Right atrium auricular region (tissue), 2 donors: ENCODE measurements around the gene SLC16A7. TPM values are rescaled to one million over a fixed set of nuclear protein-coding genes. Genes with fewer than 3 reads are reported as not detected.

Experiments used
- DNase-seq: peaks from one replicate; pipeline ENCODE4 v3.0.0-alpha.2; 2019; ENCODE audit warnings: low spot score
- H3K27ac ChIP-seq, 2 donors: fragments of 200-600 bp; sonication (generic); 1 replicate in 1 of 2; 2 replicates in 1 of 2; pipeline ENCODE4 v1.5.1; 2016 to 2019
- H3K27me3 ChIP-seq, 2 donors: fragments of 200-600 bp; sonication (generic); one replicate each; pipeline versions ENCODE4 v1.5.1 to v1.6.0; 2017 to 2019
- H3K36me3 ChIP-seq: fragments of 200-600 bp; sonication (generic); one replicate; pipeline ENCODE4 v1.5.1; 2016
- H3K4me1 ChIP-seq, 2 donors: fragments of 200-600 bp; sonication (generic); one replicate each; pipeline versions ENCODE4 v1.5.1 to v1.6.0; 2017 to 2019
- H3K4me3 ChIP-seq, 2 donors: fragments of 200-600 bp; sonication (generic); 1 replicate in 1 of 2; 2 replicates in 1 of 2; pipeline ENCODE4 v1.5.1; 2017 to 2019; ENCODE audit warnings: mild to moderate bottlenecking in 1 of 2, moderate library complexity in 1 of 2
- H3K9me3 ChIP-seq, 2 donors: fragments of 200-600 bp; sonication (generic); one replicate each; pipeline ENCODE4 v1.5.1; 2019
- CTCF ChIP-seq, 2 donors: fragments of 200-600 bp; sonication (generic); IDR thresholded peaks; one replicate each; pipeline ENCODE4 v1.5.1; 2019; ENCODE audit warnings: antibody characterized with exemption in 2 of 2
- total RNA-seq, 2 donors: library from RNA; depleted of rRNA; stranded (reverse); fragments of >200 nt; gene quantifications; one replicate each; pipeline ENCODE4 v1.1.0, GENCODE V29; 2016

SLC16A7 gene
- total RNA-seq, 2 donors from 2014 or later, result 61.0 to 139 TPM

- peak overlapping the region; percentile 39 to 72 for H3K27ac ChIP-seq
- H3K9me3 ChIP-seq, result no peaks in the 10 kb centered on the region
- no peaks in the 10 kb centered on the region for H3K36me3 ChIP-seq
- TF ChIP-seq CTCF (IDR thresholded peaks at IDR 0.05), result no peak
- H3K4me3 ChIP-seq, result no peak overlapping the region
- no peak for DNase-seq
- peaks cover 0 to 16% of the 10 kb centered on the region in 2 donors for H3K4me1 ChIP-seq
- H3K27me3 ChIP-seq, result no peaks in the 10 kb centered on the region
Measured at GRCh38 chr12:59651229-59651920, 55.5 kb downstream of the SLC16A7 start.

GRCh38 chr12:59652130-59652529 is 56.3 kb downstream of the SLC16A7 start:
- Histone ChIP-seq H3K4me3 (no peak overlapping the region), H3K27ac (peak overlapping the region; percentile 14 to 72), H3K27me3 (no peaks in the 10 kb centered on the region), H3K4me1 (peaks cover 0 to 17% of the 10 kb centered on the region in 2 donors), H3K9me3 (no peaks in the 10 kb centered on the region), H3K36me3 (no peaks in the 10 kb centered on the region)
- TF ChIP-seq CTCF (IDR thresholded peaks at IDR 0.05), result no peak
- DNase-seq, result no peak

- Histone ChIP-seq H3K4me3 (no peak overlapping the region), H3K36me3 (no peaks in the 10 kb centered on the region), H3K27ac (no peak overlapping the region), H3K27me3 (no peaks in the 10 kb centered on the region), H3K9me3 (no peaks in the 10 kb centered on the region), H3K4me1 (peaks cover 0 to 20% of the 10 kb centered on the region in 2 donors)
- DNase-seq, result no peak
- no peak for TF ChIP-seq CTCF (IDR thresholded peaks at IDR 0.05)
Measured at GRCh38 chr12:59654061-59654460, 58.2 kb downstream of the SLC16A7 start.

DNA sequence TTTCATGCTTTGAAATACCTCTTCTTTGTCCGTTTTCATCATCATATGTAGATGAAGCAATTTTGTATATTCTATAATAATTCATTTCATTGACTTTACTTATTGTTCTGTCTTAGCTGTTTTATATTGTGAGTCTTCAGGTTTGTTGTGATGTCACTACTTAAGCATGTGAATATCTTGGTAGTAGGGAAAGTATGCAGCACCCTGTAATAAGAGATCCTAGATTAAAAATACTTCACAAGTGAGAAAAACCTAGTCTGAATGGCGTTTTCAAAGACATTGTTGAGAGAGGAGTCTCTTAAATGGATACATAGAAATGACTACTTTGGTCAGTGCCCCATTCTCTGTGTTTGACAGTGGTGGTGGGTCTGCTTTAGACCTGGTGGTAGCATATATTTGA is 61.4 kb downstream of the SLC16A7 start:
- H3K36me3 ChIP-seq, result no peaks in the 10 kb centered on the region
- no peak overlapping the region for H3K27ac ChIP-seq
- no peaks in the 10 kb centered on the region for H3K27me3 ChIP-seq
- no peak overlapping the region for H3K4me3 ChIP-seq
- DNase-seq, result no peak
- H3K4me1 ChIP-seq, result peaks cover 0 to 8% of the 10 kb centered on the region in 2 donors
- no peak for TF ChIP-seq CTCF (IDR thresholded peaks at IDR 0.05)
- H3K9me3 ChIP-seq, result no peaks in the 10 kb centered on the region

DNA sequence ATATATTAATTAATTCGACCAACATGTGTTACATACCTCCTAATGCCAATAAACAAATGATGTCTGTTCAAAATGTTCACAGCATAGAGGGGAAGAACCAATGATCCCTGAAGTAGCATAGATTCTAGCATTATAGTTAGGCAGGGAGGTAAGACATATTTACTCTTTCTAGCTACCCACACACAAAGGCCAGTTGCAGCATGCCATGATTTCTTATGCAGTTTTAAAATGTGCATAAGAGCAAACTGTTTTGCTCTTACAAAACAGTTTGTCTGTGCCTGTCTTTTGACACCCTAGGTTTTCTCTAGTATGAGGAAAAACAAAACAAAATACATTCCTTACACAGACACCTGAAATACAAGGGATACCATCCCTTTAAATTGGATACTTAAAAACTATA is 61.9 kb downstream of the SLC16A7 start:
- H3K36me3 ChIP-seq, result no peaks in the 10 kb centered on the region
- H3K4me1 ChIP-seq, result peaks cover 0 to 8% of the 10 kb centered on the region in 2 donors
- no peak for DNase-seq
- no peak overlapping the region for H3K4me3 ChIP-seq
- no peak for TF ChIP-seq CTCF (IDR thresholded peaks at IDR 0.05)
- H3K27me3 ChIP-seq, result no peaks in the 10 kb centered on the region
- no peaks in the 10 kb centered on the region for H3K9me3 ChIP-seq
- no peak overlapping the region for H3K27ac ChIP-seq

DNA sequence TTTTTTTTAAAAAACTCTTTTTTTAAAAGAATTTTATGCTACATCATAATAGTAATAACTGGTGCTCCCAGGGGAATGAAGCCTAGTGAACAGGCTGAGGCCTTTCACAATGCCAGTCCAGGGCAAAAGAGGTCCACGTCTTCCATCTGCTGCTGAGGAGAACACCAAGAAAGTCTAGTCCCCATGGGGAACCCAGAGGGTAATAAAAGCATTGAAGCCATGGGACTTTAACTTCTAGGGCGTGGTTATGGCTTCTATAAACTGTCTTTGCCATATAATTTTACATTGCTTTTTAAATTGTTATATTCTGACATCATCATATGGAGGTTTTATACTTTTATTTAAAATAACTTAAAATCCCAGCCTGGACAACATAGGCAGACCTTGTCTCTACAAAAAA is 64.3 kb downstream of the SLC16A7 start:
- Histone ChIP-seq H3K4me1 (peaks cover 0 to 8% of the 10 kb centered on the region in 2 donors), H3K27me3 (no peaks in the 10 kb centered on the region), H3K9me3 (no peaks in the 10 kb centered on the region), H3K4me3 (no peak overlapping the region), H3K36me3 (no peaks in the 10 kb centered on the region), H3K27ac (no peak overlapping the region)
- TF ChIP-seq CTCF (IDR thresholded peaks at IDR 0.05), result no peak
- no peak for DNase-seq
